Measurements from ENCODE around the gene TESPA1.

TESPA1 gene

GRCh38 chr12:54983536-54984101 lies 943 bp downstream of the TESPA1 start:
- no peak for DNase-seq (ENCODE audit: low spot score)

- no peak for DNase-seq (ENCODE audit: low spot score)
These were observed 2.8 kb downstream of the TESPA1 start for GRCh38 chr12:54981796-54982195.

GRCh38 chr12:54980341-54980740 lies 4.2 kb downstream of the TESPA1 start:
- peak; percentile 53 for DNase-seq (ENCODE audit: low spot score)

GRCh38 chr12:54977857-54978256 lies 6.7 kb downstream of the TESPA1 start:
- DNase-seq (ENCODE audit: low spot score): no peak

GRCh38 chr12:54977155-54977554 lies 7.4 kb downstream of the TESPA1 start:
- DNase-seq (ENCODE audit: low spot score): no peak

- DNase-seq (ENCODE audit: low spot score): no peak
These were observed 8.7 kb downstream of the TESPA1 start for GRCh38 chr12:54975875-54976274.

- no peak for DNase-seq (ENCODE audit: low spot score)
These were observed 9.3 kb downstream of the TESPA1 start for GRCh38 chr12:54975272-54975671.

- no peak for DNase-seq (ENCODE audit: low spot score)
These were observed 10.3 kb downstream of the TESPA1 start for GRCh38 chr12:54974279-54974678.

- no peak for DNase-seq (ENCODE audit: low spot score)
These were observed 11.0 kb downstream of the TESPA1 start for GRCh38 chr12:54973556-54973955.

GRCh38 chr12:54970741-54971140 lies 13.8 kb downstream of the TESPA1 start:
- no peak for DNase-seq (ENCODE audit: low spot score)

- peak; percentile 41 for DNase-seq (ENCODE audit: low spot score)
These were observed 16.3 kb downstream of the TESPA1 start for GRCh38 chr12:54968181-54968730.

- peak; percentile 40 for DNase-seq (ENCODE audit: low spot score)
These were observed 17.1 kb downstream of the TESPA1 start for GRCh38 chr12:54967461-54967860.

- no peak for DNase-seq (ENCODE audit: low spot score)
These were observed 23.4 kb downstream of the TESPA1 start for GRCh38 chr12:54961190-54961589.

GRCh38 chr12:54959291-54960018 lies 25.1 kb downstream of the TESPA1 start:
- no peak for DNase-seq (ENCODE audit: low spot score)

- peak; percentile 71 for DNase-seq (ENCODE audit: low spot score)
These were observed 26.4 kb downstream of the TESPA1 start for GRCh38 chr12:54958048-54958658.

- DNase-seq (ENCODE audit: low spot score): no peak
These were observed 27.5 kb downstream of the TESPA1 start for GRCh38 chr12:54956818-54957641.

GRCh38 chr12:54956322-54956721 lies 28.2 kb downstream of the TESPA1 start:
- peak; percentile 53 for DNase-seq (ENCODE audit: low spot score)

- DNase-seq (ENCODE audit: low spot score): no peak
These were observed 29.8 kb downstream of the TESPA1 start for GRCh38 chr12:54954801-54955200.

GRCh38 chr12:54954228-54954627 lies 30.3 kb downstream of the TESPA1 start:
- DNase-seq (ENCODE audit: low spot score): no peak

GRCh38 chr12:54950071-54950727 lies 34.4 kb downstream of the TESPA1 start:
- DNase-seq (ENCODE audit: low spot score): no peak

- no peak for DNase-seq (ENCODE audit: low spot score)
These were observed 35.4 kb downstream of the TESPA1 start for GRCh38 chr12:54949073-54949711.

All from CD4-positive, alpha-beta T cell treated with Interleukin-15 for 4 hours (primary cell).